OCI-LY7 (cell line): ENCODE results near the gene OTP.

ENCODE experiments used
- EZH2phosphoT487 ChIP-seq: fragments of 200-600 bp; sonication (generic); IDR thresholded peaks from 2 replicates; pipeline ENCODE4 v1.6.1; 2018; ENCODE audit warnings: low read depth, borderline replicate concordance, mild to moderate bottlenecking, mixed run types, antibody characterized with exemption, low read length, moderate library complexity, mixed read lengths
- TF ChIP-seq, protein P1 (sequence below): fragments of 200-600 bp; sonication (generic); conservative IDR thresholded peaks from 2 replicates; pipeline ENCODE4 v1.5.1; 2014; ENCODE audit warnings: mild to moderate bottlenecking, antibody characterized with exemption, low read length, moderate library complexity, mixed read lengths

DNA sequence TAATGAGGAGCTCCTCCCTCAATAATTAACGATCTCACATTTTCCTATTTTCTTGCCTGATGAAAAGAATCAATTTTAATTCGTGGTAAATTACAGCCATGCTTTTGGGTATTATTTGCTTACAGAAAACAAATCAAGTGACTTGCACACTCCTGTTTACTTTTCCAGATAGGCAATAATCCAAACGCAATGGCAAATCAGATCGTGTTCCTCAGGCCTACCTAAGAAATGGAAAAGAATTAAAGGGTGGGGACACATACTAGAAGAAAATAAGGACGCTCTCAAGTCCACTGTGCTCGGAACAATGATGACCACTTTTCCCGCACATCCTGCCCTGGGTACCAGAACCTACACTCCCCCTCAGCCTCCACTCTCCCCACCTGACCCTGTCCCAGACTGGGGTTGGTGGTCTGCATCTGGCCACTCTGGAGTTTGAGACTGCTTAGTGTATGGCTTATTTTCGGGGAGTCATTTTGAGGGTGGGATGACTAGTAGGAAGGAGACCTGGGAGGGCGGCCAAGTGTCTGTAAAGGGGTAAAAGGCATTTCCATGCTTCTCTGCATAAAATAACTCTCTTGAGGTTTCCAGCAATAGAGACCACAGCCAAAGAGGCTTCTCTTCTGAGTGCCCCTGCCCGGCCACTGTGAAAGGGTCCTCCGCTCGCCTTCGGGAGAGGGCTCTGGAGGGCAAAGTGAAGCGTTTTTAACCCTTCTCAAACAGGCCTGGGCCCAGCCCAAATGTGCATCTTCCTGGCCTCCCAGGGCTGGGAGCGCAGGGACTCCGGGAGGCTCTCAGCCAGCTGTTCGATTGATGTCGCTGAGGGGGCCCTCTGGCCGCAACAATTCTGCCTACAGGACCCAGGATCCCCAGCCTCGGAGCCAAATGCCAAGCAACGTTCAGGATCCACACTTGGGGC is 4.5 kb upstream of the OTP start:
- TF ChIP-seq, protein P1, sequence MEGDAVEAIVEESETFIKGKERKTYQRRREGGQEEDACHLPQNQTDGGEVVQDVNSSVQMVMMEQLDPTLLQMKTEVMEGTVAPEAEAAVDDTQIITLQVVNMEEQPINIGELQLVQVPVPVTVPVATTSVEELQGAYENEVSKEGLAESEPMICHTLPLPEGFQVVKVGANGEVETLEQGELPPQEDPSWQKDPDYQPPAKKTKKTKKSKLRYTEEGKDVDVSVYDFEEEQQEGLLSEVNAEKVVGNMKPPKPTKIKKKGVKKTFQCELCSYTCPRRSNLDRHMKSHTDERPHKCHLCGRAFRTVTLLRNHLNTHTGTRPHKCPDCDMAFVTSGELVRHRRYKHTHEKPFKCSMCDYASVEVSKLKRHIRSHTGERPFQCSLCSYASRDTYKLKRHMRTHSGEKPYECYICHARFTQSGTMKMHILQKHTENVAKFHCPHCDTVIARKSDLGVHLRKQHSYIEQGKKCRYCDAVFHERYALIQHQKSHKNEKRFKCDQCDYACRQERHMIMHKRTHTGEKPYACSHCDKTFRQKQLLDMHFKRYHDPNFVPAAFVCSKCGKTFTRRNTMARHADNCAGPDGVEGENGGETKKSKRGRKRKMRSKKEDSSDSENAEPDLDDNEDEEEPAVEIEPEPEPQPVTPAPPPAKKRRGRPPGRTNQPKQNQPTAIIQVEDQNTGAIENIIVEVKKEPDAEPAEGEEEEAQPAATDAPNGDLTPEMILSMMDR, result no peak
- TF ChIP-seq EZH2phosphoT487, result no peak
